ENCODE results near the gene JPH3. TPM values are rescaled to one million over a fixed set of nuclear protein-coding genes. Genes with fewer than 3 reads are reported as not detected.

The JPH3 gene
- total RNA-seq, 6 experiments from 2014 or later = not detected

GRCh38 chr16:87625241-87625797 lies 23.0 kb downstream of the JPH3 start:
- Mint-ChIP-seq H3K9me3 (peaks cover under 1% of the 10 kb centered on the region; the same call in 1 of the 2 replicates), H3K36me3 (ENCODE audit: low read depth) (no peaks in the 10 kb centered on the region), H3K27me3 (ENCODE audit: insufficient read depth) (peaks cover 22% of the 10 kb centered on the region), H3K4me3 (no peak overlapping the region), H3K27ac (no peak overlapping the region), H3K4me1 (ENCODE audit: low read depth) (peaks cover 10% of the 10 kb centered on the region)
- DNase-seq = no peak
- no peak for TF ChIP-seq CTCF (IDR thresholded peaks at IDR 0.05)

GRCh38 chr16:87626401-87626800 lies 24.1 kb downstream of the JPH3 start:
- H3K27ac Mint-ChIP-seq = no peak overlapping the region
- H3K4me3 Mint-ChIP-seq = no peak overlapping the region
- DNase-seq = no peak
- peaks cover 10% of the 10 kb centered on the region for H3K4me1 Mint-ChIP-seq (ENCODE audit: low read depth)
- peaks cover 32% of the 10 kb centered on the region for H3K27me3 Mint-ChIP-seq (ENCODE audit: insufficient read depth)
- peaks cover 11% of the 10 kb centered on the region for H3K9me3 Mint-ChIP-seq
- peaks cover 10% of the 10 kb centered on the region for H3K36me3 Mint-ChIP-seq (ENCODE audit: low read depth)
- TF ChIP-seq CTCF (IDR thresholded peaks at IDR 0.05) = no peak

GRCh38 chr16:87626905-87627304 lies 24.6 kb downstream of the JPH3 start:
- Mint-ChIP-seq H3K36me3 (ENCODE audit: low read depth) (peaks cover 15% of the 10 kb centered on the region), H3K27me3 (ENCODE audit: insufficient read depth) (peaks cover 33% of the 10 kb centered on the region), H3K9me3 (peaks cover 16% of the 10 kb centered on the region), H3K4me3 (no peak overlapping the region), H3K4me1 (ENCODE audit: low read depth) (peaks cover 10% of the 10 kb centered on the region), H3K27ac (no peak overlapping the region)
- DNase-seq = no peak
- TF ChIP-seq CTCF (IDR thresholded peaks at IDR 0.05) = no peak

- Mint-ChIP-seq H3K4me1 (ENCODE audit: low read depth) (peaks cover 10% of the 10 kb centered on the region), H3K4me3 (no peak overlapping the region), H3K27ac (no peak overlapping the region), H3K36me3 (ENCODE audit: low read depth) (peaks cover 16% of the 10 kb centered on the region), H3K9me3 (peaks cover 18% of the 10 kb centered on the region), H3K27me3 (ENCODE audit: insufficient read depth) (peaks cover 36% of the 10 kb centered on the region)
- no peak for DNase-seq
- no peak for TF ChIP-seq CTCF (IDR thresholded peaks at IDR 0.05)
Measured at GRCh38 chr16:87627542-87628245, 25.4 kb downstream of the JPH3 start.

GRCh38 chr16:87628246-87628923 lies 26.1 kb downstream of the JPH3 start:
- Mint-ChIP-seq H3K4me3 (no peak overlapping the region), H3K9me3 (peaks cover 18% of the 10 kb centered on the region), H3K4me1 (ENCODE audit: low read depth) (peaks cover 10% of the 10 kb centered on the region), H3K27ac (no peak overlapping the region; the same call in 1 of the 2 replicates), H3K27me3 (ENCODE audit: insufficient read depth) (peaks cover 33% of the 10 kb centered on the region), H3K36me3 (ENCODE audit: low read depth) (peaks cover 16% of the 10 kb centered on the region)
- no peak for TF ChIP-seq CTCF (IDR thresholded peaks at IDR 0.05)
- no peak for DNase-seq
